ENCODE measurements around the gene GFOD1.
A peak's percentile ranks its signal among the peaks of the same experiment; 100 is the strongest.

Gene GFOD1

DNA sequence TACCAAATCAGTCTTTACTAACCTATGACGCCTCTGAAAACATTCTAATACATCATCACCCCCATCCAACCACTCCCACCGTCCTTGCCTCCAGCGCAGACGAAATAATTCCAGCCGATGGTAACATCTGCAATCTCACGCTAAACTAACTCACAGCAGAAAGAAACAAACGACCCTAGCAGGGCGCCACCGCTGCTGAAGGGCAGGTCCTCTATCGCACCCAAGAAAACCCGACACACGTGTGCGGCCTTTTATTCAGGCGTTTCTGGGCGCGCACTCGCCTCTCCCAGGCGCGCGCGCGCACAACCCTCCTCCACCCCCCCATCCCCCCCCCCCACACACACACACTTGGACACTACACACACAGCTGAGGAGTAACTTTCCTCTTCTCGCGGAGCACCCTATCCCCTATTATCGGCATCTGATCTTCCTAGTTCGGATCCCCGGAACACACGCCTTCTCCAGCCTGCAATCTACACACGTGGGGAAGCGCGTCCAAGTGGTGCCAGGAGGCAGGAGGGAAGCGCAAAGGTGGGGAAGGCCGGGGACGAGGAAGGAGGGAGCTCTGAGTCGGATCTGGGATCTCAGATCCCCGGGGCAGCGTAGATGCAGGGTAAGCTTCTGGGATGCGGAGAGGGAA lies 1.4 kb downstream of the GFOD1 start:
- DNase-seq (ENCODE audit: low read depth) = peak; percentile 48

GRCh38 chr6:13485303-13485702 lies 2.1 kb downstream of the GFOD1 start:
- no peak for DNase-seq (ENCODE audit: low read depth)

- no peak for DNase-seq (ENCODE audit: low read depth)
These were observed 2.6 kb downstream of the GFOD1 start for GRCh38 chr6:13484827-13485226.

- no peak for DNase-seq (ENCODE audit: low read depth)
These were observed 3.2 kb downstream of the GFOD1 start for GRCh38 chr6:13484138-13484708.

DNA sequence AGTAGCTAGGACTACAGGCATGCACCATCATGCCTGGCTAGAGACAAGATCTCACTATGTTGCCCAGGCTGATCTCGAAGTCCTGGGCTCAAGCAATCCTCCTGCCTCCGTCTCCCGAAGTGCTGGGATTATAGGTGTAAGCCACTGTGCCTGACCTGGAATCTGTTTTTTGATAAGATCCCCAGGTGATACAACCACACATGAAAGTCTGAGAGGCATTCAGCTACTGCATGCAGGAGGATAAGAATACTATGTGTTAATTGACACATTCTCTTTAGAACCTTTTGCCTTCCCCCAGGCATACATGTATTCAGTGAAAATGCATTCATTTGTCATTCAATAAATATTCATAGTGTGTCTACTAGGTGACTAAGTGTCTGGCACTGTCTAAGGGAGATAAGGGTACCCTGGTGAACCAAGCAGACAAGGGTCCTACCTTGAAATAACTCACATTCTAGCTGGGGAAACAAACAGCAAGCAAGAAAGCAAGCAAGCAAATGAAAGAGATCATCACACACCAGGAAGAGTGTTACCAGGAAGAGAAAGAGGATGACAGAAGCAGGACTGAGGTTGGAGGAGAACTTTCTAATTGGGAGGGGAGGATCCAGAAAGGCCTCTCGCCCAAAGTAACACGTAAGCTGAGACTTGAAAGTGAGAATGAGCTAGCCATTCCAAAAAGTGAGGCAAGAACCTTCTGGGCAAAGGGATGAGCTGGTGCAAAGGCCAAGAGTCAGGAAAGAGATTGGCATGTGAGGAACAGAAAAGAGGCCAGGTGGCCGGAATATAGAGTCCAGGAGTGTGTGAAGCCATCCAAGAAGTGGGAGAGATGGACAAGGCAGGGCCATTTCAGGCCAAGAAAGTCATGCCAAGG lies 6.5 kb downstream of the GFOD1 start:
- DNase-seq (ENCODE audit: low read depth) = peak; percentile 36

DNA sequence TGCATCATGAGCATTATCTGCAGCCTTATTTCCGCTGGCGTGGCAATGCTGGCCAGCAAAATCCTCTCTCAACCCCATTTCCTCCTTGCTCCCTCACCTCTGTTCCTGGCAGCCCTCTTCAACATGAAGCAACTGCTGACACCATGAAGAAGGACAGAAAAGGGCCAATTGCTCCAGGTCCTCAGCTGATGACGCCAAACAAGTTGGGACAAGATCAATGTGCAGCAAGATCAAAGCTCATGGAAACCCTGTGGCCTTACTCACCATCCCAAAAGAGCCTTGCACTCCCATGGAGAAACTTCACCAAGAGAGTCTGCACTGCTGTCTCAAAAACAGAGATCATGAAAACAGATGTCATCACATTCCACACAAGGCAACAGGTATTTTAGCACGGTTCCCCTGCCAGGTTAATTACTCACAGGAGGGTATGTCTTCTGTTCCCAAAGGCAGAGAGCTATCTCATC lies 7.4 kb downstream of the GFOD1 start:
- no peak for DNase-seq (ENCODE audit: low read depth)

DNA sequence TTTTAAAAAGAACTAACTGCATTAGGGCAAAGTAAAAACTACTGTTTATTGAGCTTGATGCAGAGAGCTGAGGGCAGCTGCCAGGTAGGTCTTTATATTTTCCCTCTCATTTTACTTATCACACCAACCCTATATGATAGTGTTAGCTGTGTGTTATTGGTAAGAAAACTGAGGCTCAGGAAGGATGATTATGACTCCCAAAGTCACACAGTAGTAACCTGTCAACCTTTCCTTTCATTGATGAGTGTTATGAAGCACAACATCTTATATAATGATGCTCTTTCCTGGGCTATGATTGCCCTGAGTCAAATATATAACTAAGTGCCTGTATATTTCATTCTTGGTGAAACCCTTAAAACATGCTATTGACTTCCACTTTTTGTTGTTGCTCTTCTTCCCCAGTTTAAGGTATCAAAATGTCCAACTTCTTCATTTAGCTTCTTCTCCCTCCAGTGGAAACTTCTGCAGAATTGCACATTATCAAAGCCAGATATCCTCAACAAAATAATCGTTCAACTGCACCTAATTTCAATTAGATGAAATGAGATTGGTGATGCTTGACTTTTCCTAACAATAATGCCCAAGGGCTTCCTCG lies 8.1 kb downstream of the GFOD1 start:
- no peak for DNase-seq (ENCODE audit: low read depth)

DNA sequence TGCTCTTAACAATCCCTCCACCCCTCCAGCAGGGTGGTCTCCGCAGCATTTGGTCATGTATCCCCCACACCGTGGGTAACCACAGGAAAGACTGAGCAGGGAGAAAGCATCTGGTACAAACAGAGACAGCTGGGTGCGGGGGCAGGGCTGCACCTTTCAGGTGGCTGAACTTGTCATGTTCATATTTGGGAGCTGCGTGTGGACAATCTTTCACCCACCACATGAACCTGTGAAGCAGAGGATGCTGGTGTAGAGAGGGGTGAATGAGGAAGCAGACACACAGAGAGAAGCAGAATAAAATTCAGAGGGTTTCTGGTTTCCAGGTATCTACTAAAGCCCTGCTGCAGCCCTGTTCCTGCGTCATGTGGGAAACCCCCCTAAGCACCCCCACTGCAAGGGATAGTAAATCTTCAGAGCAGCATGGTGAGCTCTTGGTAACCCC lies 8.9 kb downstream of the GFOD1 start:
- DNase-seq (ENCODE audit: low read depth) = no peak

GRCh38 chr6:13474787-13475186 lies 12.6 kb downstream of the GFOD1 start:
- DNase-seq (ENCODE audit: low read depth) = no peak

- peak; percentile 55 for DNase-seq (ENCODE audit: low read depth)
These were observed 13.0 kb downstream of the GFOD1 start for GRCh38 chr6:13474360-13474759.

GRCh38 chr6:13473768-13474165 lies 13.6 kb downstream of the GFOD1 start:
- DNase-seq (ENCODE audit: low read depth) = no peak

DNA sequence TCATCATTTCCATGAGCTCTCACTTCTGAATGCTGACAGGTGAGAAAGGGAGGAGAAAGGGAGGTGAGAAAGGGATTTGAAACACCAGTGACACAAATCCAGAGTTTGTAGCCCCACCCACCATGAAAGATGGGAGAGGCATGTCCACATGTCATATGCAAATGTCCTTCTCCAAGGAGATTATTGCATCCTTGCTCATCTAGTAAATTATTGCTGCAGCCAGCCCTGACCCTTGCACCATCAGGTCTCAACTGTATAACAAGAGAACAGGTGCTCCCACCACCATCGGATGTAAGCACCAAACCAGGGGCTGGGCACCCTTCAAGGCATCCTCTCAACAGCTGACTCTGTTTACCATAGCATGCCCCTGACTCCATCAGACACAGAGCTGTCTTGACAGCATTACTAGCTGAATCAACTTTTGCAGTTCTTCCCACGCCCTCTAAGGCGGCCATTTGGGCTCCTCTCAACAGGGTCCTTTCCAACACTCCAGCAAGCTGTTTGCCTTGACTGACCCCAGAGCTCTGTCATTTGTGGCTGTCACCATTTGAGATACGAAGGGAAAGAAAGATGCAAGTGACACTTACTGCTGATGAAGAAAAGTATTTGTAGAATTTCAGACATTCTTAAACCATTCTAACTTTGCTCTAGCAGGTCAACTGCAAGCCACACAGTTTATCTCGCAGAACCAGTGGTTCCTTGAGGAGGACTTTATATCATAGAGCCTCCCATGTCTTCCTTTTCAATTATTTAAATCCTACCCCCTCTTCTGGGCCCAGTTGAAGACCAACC lies 14.2 kb downstream of the GFOD1 start:
- no peak for DNase-seq (ENCODE audit: low read depth)

DNA sequence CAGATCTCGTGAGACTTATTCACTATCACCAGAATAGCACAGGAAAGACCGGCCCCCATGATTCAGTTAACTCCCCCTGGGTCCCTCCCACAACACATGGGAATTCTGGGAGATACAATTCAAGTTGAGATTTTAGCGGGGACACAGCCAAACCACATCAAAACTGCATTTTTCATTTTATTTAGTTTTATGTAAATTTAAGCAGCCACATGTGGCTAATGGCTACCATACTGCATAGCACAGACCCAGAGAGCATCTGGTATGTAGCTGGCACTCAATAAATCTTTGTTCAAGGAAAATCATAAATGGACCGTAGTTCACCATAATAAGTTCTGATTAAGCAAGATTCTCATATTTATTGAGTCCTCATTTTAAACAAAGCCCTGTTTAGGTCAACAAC lies 15.3 kb downstream of the GFOD1 start:
- DNase-seq (ENCODE audit: low read depth) = no peak

- DNase-seq (ENCODE audit: low read depth) = no peak
These were observed 16.2 kb downstream of the GFOD1 start for GRCh38 chr6:13471184-13471583.

DNA sequence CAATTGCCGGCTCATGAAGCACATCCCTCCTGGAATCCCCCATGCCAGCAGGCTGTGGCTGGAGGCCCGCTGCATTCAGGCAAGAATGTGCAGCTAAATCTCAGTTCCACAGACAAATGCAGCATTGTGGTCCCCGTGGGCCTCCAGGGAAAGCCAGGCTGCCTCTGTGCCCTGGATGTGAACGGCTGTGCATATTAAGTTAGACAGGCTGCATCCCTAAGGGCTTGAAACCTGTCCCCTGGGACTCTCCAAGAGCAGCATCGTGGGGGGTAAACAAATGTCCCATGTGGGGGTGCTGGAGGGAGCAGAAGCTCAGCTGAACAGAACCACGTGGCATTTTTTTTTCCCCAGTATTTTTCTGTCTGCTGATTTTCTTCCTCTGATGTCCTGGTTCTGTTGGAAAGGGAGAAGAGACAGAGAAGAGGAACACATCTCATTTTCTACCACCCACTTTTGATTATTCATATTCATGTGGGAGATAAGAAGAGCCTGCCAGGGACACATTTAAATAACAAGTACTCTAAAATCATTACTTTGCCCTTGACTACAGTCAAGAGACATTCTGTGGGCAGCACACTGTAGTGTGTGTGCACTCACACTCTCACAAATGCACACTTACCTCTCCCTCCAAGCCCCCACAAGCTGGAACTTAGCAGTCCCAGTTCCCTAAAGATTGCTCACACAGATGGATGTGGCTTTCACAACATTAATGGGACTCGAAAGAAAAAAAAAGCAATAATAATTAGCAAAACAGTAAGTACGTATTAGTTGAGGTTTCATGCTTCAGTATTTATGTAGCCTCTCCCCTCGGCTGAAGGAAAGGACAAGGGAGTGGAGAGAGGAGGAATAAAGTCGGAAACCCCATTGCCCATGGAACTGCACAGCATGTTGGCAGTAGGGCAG lies 16.9 kb downstream of the GFOD1 start:
- no peak for DNase-seq (ENCODE audit: low read depth)

GRCh38 chr6:13469693-13470092 lies 17.7 kb downstream of the GFOD1 start:
- DNase-seq (ENCODE audit: low read depth) = no peak

GRCh38 chr6:13468839-13469238 lies 18.6 kb downstream of the GFOD1 start:
- no peak for DNase-seq (ENCODE audit: low read depth)

DNA sequence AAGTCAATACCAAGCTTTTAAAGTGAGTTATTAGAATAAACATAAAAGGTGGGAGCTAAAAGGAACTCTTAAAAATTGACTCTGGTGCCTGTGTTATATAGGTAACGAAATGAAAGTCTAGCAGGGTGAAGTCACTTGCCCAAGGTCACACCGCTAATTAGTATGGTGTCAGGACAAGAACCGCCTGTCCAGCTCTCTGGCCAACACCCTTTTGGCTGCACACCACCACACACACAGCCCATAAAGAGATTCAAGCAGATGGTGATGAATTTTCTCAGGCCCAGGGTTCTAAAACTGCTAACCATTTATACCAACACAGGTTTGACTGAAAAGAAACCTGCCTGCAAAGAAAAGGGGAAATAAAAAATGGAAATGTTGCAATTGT lies 20.2 kb downstream of the GFOD1 start:
- DNase-seq (ENCODE audit: low read depth) = no peak

- no peak for DNase-seq (ENCODE audit: low read depth)
These were observed 20.8 kb downstream of the GFOD1 start for GRCh38 chr6:13466304-13467215.

- no peak for DNase-seq (ENCODE audit: low read depth)
These were observed 21.7 kb downstream of the GFOD1 start for GRCh38 chr6:13465734-13466133.

Data from iris pigment epithelial cell (primary cell).